Lower lobe of right lung (tissue), 2 donors: ENCODE results near the gene HES7. TPM values are rescaled to one million over a fixed set of nuclear protein-coding genes. Genes with fewer than 3 reads are reported as not detected.
A peak's percentile ranks its signal among the peaks of the same experiment; 100 is the strongest.

Experiments used
- ATAC-seq, 2 donors: fragments of 200-7000 bp; cut with Tn5 transposase; one replicate each; pipeline ENCODE4 v1.9.1; 2020 to 2022; ENCODE audit warnings: mild to moderate bottlenecking in 2 of 2, moderate library complexity in 2 of 2
- DNase-seq: peaks from one replicate; pipeline ENCODE4 v3.0.0-alpha.2; 2020
- H3K27ac ChIP-seq: fragments of 200-600 bp; one replicate; pipeline ENCODE4 v1.8.0; 2022
- H3K27me3 ChIP-seq: fragments of 200-600 bp; one replicate; pipeline ENCODE4 v1.8.0; 2022; ENCODE audit warnings: low read depth
- H3K36me3 ChIP-seq: fragments of 200-600 bp; one replicate; pipeline ENCODE4 v1.8.0; 2022; ENCODE audit warnings: mild to moderate bottlenecking
- H3K4me1 ChIP-seq: fragments of 200-600 bp; one replicate; pipeline ENCODE4 v1.8.0; 2022
- H3K4me3 ChIP-seq: fragments of 200-600 bp; one replicate; pipeline ENCODE4 v1.8.0; 2022; ENCODE audit warnings: mild to moderate bottlenecking
- H3K9me3 ChIP-seq: fragments of 200-600 bp; one replicate; pipeline ENCODE4 v1.8.0; 2022
- CTCF ChIP-seq: fragments of 200-600 bp; IDR thresholded peaks from one replicate; pipeline ENCODE4 v1.8.0; 2022; ENCODE audit warnings: antibody characterized with exemption, mild to moderate bottlenecking
- intact Hi-C: fragments of 100-400 bp; cut with DNase I; formaldehyde crosslinking; loops from one replicate; pipeline ENCODE4 v1.11.0; 2022
- microRNA-seq: library from miRNA; unstranded; fragments of <30 nt; microRNA quantifications from one replicate; pipeline ENCODE4 v1.2.0, GENCODE V29; 2020; ENCODE audit warnings: borderline number of aligned reads
- total RNA-seq: library from RNA; stranded (reverse); fragmentation: NEBNext Ultra II Directional; extraction: Animal tissue kit (Norgen Biotek cat#: 25700); gene quantifications from one replicate; pipeline ENCODE4 v1.2.1, GENCODE V29; 2021
- donor health status: DM: no; HTN: yes; CAD: no; lungs with severe emphysema.

Gene HES7
- total RNA-seq, 1 donor from 2014 or later = 0.21 TPM

DNA sequence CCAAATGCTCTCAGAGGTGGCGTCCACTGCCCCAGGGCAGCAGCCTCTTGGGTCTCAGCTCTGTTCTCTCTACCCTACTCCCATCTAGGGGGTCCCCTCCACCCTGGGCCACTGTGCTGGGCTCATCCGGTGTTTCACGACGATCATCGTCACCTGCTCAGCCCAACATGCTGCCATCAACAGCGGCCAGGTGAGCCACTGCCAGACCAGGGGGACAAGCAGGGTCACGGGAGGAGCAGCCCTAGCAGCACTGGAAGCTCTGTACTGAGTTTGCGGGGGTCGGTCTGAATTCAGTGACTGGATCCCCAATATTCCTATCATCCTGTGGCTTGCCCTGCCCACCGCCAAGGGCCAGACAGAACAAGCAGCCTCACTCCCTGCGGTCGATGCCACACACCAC is 52.4 kb downstream of the HES7 start:
- peak; percentile 29 for DNase-seq
- Histone ChIP-seq H3K36me3 (no peaks in the 10 kb centered on the region), H3K9me3 (no peaks in the 10 kb centered on the region), H3K4me1 (peaks cover 43% of the 10 kb centered on the region), H3K27ac (no peak overlapping the region), H3K4me3 (no peak overlapping the region), H3K27me3 (peaks cover 53% of the 10 kb centered on the region)
- TF ChIP-seq CTCF = no peak
- no peak for ATAC-seq
- intact Hi-C loops = no loop called here

Small RNAs within 50 kb of the gene (microRNA-seq; reads per million reads assigned to microRNA genes)
- gene MIR4314 (not detected), gene MIR6883 (not detected)

Other genes with a start within 250 kb of the HES7 start
- gene CHD3, start 235.3 kb downstream of the HES7 start, total RNA-seq = 77.9 TPM
- 7.5 TPM for gene RNF227, start 207.8 kb downstream of the HES7 start, total RNA-seq
- gene KCNAB3, start 194.2 kb downstream of the HES7 start, total RNA-seq = 5.2 TPM
- gene TRAPPC1, start 192.2 kb downstream of the HES7 start, total RNA-seq = 110 TPM
- gene CNTROB, start 191.9 kb downstream of the HES7 start, total RNA-seq = 56.2 TPM
- 3.1 TPM for gene GUCY2D, start 121.5 kb downstream of the HES7 start, total RNA-seq
- 53.5 TPM for gene ALOX15B, start 85.0 kb downstream of the HES7 start, total RNA-seq
- not detected for gene ALOX12B, start 36.4 kb downstream of the HES7 start, total RNA-seq
- gene ALOXE3, start 5.6 kb downstream of the HES7 start, total RNA-seq = not detected
- 252 TPM for gene PER1, start 28.3 kb upstream of the HES7 start, total RNA-seq
- gene VAMP2, start 38.8 kb upstream of the HES7 start, total RNA-seq = 77.0 TPM
- gene TMEM107, start 52.3 kb upstream of the HES7 start, total RNA-seq = 12.9 TPM
- 7.7 TPM for gene BORCS6, start 66.1 kb upstream of the HES7 start, total RNA-seq
- 2.2 TPM for gene AURKB, start 86.5 kb upstream of the HES7 start, total RNA-seq
- 57.8 TPM for gene CTC1, start 124.0 kb upstream of the HES7 start, total RNA-seq
- gene PFAS, start 125.2 kb upstream of the HES7 start, total RNA-seq = 25.3 TPM
- 24.6 TPM for gene RANGRF, start 164.6 kb upstream of the HES7 start, total RNA-seq
- gene SLC25A35, start 171.3 kb upstream of the HES7 start, total RNA-seq = 7.7 TPM
- 30.3 TPM for gene ARHGEF15, start 186.1 kb upstream of the HES7 start, total RNA-seq
- not detected for gene ODF4, start 215.7 kb upstream of the HES7 start, total RNA-seq